Head of caudate nucleus (tissue), 42 donors: ENCODE data around the gene TNPO3.

ENCODE experiments used
- DNase-seq, 42 donors: peaks; one replicate each; pipeline versions ENCODE4 v3.0.0 to v3.0.0-alpha.2; 2020 to 2021; ENCODE audit warnings: mixed read lengths in 7 of 42
- intact Hi-C: fragments of 100-400 bp; cut with DNase I; formaldehyde crosslinking; loops from one replicate; pipeline ENCODE4 v1.15.0; 2022

TNPO3 gene

DNA sequence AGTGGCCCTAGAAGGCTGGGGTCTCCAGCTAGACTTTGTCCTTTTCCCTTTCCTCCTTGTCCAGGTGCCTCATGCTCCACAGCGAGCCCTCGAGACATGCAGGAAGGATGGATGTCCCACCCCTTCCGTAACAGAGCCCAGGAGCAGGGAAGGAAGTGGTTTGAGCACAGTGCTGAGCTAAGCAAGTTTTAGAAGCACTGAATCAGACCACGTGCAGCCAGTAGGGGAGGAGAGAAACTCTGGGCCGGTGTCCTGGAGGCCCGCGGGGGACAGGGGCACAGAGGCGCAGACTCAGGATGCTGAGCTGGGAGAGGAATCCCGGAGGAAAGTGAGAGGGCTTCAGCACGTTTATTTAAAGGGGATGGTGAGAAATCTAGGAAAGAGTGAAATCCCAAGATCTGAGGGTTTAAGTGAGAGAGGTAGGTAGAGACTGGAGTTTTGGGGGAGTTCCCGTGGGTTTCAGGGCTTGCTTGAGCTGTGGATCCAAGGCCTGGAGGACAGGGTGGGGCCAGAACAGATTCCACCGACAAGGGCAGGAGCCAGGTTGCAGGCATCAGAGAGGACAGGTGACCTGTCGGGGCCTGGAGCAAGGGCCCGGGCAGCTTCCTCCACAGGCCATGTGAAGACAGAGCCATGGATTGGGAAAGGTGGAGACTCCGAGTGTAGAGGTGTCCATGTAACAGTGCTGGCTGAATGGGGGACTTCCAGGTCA lies 121.6 kb downstream of the TNPO3 start:
- DNase-seq, result peak in 27 of 42 donors; percentile 16 to 69 (median 42)
- intact Hi-C loops, result no loop called here

DNA sequence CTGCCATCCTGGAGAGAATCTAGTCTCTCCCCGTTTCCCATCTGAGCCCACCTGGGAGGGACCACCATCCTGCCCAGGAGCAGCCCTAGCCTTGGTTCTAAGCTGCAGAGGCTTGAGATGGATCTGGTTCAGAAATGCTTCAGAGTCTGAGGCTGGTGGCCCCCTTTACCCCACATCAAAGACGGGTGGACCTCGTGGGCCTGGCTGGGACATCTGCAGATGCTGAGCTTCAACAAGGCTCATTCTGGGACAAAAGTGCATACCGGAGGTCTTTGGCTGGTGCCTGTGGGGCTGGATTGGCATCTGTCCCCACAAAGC lies 122.1 kb downstream of the TNPO3 start:
- peak in 1 of 42 donors; percentile 16 for DNase-seq
- intact Hi-C loops, result no loop called here

DNA sequence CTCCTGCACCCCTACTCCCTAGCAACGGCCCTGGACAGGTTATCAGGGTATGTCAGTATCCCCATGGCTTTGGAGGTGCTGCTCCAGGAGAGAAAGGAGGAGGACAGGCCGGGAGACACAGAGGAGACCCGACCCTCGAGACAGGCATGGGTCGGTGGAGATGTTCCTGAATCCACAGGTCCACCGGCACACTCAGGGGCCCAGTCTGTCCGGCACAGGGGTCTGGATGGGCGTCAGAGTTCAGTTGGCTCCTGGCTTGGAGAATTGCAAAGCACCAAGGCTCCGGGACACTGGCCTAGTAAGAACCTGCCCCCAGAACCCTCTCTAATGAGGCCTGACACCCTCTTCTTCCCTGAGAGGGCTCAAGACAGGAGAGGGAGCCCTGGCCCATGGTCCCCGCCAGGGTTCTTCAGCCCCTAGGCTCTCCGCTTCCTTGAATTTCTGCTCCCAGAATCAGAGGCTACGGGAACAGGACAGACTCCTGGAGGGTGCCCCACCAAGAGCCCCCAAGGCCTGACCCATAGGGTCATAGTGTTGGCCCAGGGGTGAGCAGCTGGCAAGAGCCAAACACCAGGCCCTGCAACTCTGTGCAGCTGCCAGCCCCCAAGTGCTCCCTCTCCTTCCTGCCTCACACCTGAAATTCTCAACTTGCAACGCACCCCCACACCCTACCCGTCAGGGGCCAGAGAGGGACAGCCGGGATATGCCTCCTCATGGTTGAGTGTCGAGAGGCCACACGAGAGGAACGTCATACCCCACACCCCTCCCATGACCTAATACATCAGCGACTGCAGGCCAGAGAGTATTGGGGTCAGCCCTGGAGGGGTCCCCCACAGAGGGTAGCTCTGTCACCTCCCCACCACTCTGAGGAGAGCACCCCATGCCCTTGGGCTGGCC lies 122.7 kb downstream of the TNPO3 start:
- peak in 3 of 42 donors; percentile 9 to 29 (median 23) for DNase-seq

DNA sequence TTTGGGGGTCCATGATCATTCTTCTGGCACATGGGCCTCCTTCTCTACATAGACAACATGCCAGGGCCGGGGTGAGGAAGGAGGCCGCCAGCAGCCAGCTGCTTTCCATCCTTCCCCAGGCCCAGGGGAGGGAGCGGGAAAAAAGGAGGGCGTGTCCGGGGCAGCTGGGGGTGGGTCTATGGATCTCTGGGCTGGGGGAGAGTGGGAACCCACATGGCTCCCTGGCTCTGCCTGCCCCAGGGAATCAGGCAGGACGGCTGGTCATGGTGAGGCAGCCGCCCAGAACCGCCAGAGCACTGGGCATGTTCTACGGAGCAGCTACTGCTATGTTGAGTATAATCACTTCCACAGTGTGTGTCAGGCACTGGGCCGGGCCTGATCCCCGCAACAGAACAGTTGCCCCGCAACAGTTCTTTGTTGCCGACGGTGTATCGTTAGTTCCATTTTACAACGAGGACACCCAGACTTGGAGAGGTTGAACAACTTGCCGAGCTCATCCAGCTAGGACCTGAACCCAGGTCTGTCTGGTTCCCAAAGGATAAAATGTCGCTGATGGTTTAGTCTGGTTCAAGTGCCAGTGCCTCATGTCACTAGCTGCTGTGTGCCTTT lies 123.6 kb downstream of the TNPO3 start:
- intact Hi-C loops, result no loop called here
- peak in 3 of 42 donors; percentile 2 to 23 (median 16) for DNase-seq

More for the DNA sequence above, 122.7 kb downstream of the TNPO3 start:
- intact Hi-C loops, result no loop called here

DNA sequence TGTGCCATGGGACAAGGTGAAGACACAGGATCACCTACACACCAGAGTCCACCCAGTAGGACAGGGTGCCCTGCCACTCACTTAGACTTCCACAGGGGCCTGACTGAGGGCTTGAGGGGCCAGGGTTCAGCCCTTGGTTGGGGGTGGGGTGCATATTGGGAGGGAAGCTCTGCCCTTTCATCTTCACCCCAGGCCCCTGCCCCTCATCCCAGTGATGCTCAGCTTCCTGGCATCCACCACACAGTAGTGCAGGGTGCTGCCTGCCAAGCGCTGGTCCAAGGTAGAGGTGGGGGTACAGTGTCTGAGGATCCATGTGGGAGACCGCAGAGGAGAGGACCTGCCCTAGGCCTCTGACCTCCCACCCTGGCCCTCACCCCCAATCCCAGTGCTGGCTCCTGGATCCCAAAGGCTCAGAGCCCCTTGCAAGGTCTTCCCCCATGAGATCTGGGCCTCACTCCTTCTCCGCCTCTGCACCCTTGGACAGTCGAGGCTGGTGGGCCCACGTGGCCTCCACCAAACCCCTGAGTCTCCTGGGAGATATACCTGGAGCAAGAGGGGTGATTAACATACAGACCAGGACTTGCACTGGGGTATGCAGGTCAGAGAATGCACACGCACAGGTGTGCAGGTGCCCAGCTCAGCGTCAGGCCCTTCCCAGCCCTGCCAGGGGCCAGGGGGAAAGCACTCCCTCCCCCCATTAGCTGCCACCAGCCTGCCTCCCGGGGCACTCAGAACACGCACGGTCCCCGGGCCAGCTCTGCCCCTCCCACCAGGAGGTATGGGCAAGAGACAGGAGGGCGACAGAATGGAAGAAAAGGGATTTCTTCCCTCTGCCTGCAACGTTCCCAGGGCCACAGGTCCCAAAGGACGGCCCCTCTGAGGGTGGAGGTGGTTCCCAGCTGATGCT lies 125.8 kb downstream of the TNPO3 start:
- intact Hi-C loops, result no loop called here
- DNase-seq, result peak in 1 of 42 donors; percentile 9

DNA sequence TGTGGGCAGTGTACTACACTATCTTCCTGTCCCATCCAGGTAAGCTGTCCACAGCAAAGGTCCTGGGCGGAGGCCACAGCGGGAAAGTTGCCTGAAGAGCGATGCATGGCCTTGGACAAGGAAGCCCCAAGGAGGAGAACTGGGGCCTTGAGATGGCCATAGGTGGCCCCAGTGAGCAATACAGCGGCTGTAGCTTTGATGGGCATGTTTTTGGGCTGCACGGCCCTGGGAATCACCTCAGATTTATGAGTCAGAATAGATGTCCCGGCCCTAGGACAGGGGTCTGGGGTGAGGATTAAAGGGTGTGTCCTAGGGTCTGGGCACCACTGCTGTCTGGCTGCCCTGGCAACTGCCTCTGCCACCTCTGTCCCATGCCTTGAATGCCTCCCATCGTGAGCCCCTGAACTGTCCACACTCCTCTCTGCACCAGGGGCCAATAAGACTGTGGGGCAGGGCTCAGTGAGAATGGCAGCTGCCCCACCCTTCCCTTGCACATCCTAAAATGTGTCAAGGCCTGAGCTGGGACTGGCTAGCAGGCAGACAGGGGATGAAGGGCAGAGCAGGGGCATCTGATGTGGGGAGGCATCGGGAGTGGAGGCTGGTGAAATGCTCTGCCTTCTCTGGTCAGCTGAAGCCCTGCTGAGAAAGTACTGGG lies 126.6 kb downstream of the TNPO3 start:
- intact Hi-C loops, result no loop called here
- peak in 1 of 42 donors; percentile 7 for DNase-seq

DNA sequence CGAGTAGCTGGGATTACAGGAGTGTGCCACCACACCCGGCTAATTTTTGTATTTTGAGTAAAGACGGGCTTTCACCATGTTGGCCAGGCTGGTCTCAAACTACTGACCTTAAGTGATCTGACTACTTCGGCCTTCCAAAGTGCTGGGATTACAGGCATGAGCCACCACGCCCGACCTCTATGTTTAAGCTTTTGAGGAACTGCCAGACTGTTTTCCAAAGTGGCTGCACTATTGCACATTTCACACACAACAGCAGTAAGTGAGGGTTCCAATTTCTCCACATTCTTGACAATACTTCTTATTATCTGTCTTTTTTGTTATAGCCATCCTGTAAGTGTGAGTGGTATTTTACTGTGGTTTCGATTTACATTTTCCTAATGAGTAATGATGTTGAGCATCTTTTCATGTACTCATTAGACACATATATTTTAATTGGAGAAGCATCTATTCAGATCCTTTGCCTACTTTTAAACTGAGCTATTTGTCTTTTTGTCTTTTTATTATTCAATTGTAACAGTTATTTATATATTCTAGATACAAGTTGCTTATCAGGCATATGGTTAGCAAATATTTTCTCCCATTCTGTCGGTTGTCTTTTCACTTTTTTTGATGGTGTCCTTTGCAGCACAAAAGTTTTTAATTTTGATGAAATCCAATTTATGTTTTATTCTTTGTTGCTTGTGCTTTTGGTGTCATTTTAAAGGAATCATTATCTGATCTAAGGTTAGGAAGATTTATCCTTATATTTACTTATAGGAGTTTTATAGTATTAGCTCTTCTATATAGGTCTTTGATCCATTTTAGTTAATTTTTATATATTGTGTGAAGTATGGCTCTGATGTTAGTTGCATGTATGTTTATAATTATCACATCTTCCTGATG lies 130.0 kb downstream of the TNPO3 start:
- DNase-seq, result no peak
- intact Hi-C loops, result no loop called here

DNA sequence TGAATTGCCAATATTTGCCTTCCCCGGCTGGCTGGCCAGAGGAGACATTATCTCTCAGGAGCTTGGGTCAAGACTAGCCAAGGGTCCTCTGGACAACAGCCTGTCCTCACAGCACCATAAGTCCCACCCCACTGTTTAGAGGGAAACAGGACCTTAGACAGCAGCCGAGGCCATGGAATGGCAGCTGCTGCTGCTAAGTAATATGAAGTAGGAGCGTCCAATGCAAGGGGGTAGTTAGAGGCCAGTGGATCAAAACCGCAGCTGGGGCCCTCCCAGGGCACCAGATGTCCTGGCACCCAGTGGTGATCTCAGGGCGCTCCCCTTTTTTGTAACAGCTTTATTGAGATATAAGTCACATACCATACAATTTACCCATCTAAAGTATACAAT lies 131.5 kb downstream of the TNPO3 start:
- intact Hi-C loops, result no loop called here
- DNase-seq, result peak in 1 of 42 donors; percentile 6

DNA sequence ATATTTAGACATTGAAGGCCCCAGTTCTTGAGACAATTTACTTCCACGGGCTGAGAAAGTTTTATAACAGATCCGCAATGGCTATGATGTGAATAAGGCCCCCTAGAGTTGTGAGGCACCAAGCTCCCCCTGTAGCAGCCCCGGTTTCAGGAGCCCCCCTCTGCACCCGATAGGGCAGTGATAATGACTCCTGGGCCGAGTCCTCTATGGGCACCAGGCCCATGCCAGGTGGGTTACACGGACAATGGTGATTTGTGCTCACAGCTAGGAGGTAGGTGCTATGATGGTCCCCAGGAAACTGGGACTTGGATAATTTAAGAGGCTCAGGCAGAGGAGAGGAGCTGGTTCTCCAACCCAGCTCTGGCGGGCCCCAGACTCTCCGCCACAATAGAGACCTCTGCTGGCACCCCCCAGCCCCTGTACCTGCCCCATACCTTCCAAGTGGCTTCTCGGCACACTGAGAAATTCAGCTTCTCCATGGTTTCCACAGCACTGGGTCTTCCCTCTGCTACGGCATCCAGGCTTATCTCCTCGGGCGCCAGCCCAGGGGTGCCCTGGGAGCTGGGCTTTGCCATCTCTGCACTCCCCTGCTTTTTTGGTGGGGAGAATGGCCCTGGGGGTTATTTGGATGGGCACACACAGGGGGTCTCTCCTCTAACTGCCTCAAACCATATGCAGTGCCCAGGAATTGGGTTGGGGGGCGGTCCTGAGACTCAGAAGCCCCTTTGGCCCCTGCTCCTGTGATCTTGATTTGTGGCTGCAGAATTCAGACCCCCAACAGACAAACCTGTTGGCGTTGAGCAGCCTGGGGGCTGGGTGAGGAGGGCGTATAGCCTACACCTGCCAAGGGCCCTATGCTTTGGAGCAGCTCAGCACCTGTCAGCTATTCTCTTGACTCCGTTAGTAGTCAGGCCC lies 132.2 kb downstream of the TNPO3 start:
- intact Hi-C loops, result no loop called here
- DNase-seq, result peak in 1 of 42 donors; percentile 12

DNA sequence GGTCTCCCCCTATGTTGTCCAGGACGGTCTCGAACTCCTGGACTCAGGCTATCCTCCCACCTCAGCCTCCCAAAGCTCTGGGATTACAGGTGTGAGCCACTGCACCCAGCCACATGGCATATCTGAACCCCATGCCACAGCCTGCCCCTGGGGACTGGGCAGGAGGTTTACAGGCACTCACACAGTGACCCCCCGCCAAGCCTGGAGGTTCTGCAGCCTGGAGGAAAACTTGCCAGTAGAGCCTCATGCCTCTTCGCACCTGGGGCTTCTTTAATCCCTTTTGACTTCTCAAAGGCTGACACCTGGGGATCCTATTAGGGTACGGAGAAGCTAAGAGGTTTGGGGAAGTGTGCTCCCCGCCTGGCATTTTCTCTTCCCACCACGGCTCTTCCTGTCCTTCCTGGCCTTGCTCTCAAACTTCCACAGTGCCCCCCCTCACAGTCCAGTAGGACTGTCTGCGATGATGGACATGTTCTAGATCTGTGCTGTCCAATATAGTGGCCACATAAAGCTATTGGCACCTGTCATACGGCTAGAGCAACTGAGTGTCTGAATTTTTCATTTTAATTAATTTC lies 133.0 kb downstream of the TNPO3 start:
- intact Hi-C loops, result no loop called here
- peak in 1 of 42 donors; percentile 40 for DNase-seq

DNA sequence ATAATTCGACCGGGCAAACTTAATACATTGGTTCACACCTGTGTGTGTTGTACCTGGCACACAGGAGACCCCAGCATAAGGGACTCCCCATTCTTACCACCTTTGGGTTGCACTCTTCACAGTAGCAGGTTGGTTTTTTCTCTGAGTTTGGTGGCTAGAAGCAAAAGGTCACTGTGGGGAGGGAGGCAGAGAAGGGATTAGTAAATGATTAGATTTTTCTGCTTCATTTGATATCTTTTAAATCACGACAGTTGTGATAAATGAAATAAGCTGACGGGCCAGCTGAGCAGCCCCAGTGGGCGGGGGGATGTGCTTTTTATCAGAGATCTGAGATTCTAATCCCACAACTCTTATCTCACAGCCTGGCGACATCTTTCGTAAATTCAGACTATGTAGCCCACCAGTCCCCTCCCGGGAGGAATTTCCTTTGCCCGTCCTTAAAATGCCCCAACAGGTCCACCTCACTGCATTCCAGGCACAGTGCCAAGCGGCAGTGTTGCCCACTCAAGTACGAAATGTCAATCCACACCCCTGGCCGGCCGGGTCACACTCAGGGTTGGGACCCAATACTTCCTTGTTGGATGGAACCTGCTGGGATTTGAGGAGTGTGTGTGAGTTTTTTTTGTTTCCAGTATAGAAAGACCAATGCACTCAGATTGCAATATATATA lies 133.9 kb downstream of the TNPO3 start:
- intact Hi-C loops, result no loop called here
- DNase-seq, result peak in 2 of 42 donors; percentile 7 to 42

DNA sequence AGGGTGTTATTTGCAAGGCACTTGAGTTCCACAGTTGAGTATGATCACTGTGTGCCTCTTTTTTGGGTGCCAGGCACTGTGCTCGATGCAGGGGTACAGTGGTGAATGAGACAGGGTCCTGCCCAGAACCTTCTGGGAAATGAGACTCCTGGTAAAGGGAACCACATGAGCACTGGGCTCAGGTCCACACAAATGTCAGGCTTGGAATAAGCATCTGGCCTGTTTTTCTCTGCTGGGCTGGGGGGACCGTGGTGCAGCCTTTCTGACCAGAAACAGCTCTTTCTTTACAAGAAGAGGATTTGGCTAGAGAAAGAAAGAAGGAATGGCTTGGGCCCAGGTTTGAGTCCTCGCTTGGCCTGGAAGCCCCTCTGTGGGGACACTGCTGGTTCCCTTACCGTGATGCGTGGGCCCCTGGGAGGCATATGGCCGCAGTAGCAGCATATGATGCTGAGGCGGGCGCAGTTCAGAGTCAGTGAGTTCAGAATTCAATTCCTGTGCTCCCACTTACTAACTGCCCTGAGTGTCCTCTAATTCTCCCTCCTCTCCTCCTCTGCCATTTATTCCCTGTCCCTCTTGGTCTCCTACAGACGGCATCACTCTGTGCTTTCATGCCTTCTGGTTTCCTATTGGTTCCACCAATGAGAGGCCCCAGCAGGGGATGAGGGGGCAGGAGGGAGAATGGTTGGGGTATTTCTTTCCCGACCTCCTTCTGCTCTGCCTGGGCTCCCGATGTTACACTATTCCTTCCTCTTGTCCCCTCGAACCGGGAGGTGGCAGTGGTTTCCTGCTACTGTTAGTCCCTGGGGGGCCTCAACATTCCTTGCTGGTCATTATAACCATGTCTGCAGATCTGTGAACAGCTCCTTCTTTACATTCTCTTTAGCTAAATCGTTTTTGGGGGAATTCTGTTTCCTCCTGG lies 134.8 kb downstream of the TNPO3 start:
- DNase-seq, result peak in 14 of 42 donors; percentile 4 to 62 (median 43)
- intact Hi-C loops, result no loop called here

DNA sequence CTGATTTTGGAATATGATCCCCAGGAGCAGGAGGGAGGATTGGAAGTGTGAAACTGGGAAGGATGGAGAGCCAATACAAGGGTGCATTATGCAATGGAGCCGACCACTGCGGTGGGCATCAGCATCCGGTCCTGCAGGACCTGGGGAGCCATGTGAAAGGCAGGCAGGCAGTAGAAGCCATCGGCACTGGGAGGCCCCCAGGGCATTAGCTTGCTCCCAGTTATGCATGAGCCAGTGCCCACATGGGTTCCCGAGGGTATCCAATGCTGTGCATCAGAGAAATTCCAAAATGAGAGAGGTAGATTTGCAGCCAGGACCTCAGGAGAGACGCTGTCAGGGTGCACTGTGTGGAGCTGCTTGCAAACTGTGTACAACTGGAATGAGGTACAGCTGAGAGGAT lies 135.7 kb downstream of the TNPO3 start:
- intact Hi-C loops, result no loop called here
- no peak for DNase-seq

DNA sequence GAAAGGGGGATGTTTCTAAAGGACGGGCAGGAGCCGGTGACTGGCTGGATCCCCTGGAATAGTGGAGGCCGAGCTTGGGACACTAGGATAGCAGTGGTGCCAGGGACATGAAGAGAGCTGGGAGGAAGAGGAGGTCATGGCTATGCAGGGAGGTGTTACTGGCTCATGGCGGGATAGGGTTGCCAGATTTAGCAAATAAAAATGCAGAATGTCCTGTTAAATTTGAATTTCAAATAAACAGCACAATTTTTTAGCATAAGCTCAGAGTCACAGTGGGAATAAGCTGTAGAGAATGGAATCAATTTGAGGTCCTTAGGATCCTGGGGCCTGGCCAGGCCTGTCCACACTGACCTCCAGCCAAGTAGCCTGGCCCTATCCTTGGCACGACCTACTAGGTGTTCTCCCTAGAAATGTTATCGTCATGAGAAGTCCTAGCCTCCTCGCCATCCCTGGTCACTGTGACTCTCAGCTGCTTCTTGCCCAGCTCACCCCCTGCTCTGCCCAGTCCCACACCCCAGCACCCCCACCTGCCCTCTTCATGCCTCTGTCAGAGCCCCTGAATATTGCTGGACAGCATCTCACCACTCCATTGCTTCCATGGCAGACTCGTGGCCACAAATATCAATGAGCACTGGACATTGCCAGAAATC lies 136.8 kb downstream of the TNPO3 start:
- intact Hi-C loops, result no loop called here
- DNase-seq, result peak in 1 of 42 donors; percentile 3
